ENCODE results near the gene PRRT1.

The PRRT1 gene

GRCh38 chr6:32175711-32176475, 24.2 kb upstream of the PRRT1 start, which contains the start of gene AGPAT1:
AGPAT1 (minus strand) TSS chr6:32176084; CDS start chr6:32171496, 4,588 bp downstream.
- Histone ChIP-seq H3K36me3 (ENCODE audit: low read depth) (peaks cover 7% of the 10 kb centered on the region), H3K27ac (ENCODE audit: poor library complexity, severe bottlenecking) (peak within 1 kb of the TSS; percentile 89), H3K4me1 (ENCODE audit: insufficient read depth, poor library complexity, severe bottlenecking) (peaks cover 4% of the 10 kb centered on the region), H3K27me3 (ENCODE audit: insufficient read depth, poor library complexity, severe bottlenecking) (no peaks in the 10 kb centered on the region), H3K9me3 (ENCODE audit: severe bottlenecking) (no peaks in the 10 kb centered on the region), H3K4me3 (ENCODE audit: severe bottlenecking) (peak within 1 kb of the TSS; percentile 45)
- ATAC-seq (ENCODE audit: low read depth) (peak; percentile 68), DNase-seq (ENCODE audit: low spot score) (peak; percentile 93)
- no peak for TF ChIP-seq CTCF (IDR thresholded peaks at IDR 0.05; ENCODE audit: poor library complexity, severe bottlenecking)

- no peaks in the 10 kb centered on the region for H3K27me3 ChIP-seq (ENCODE audit: insufficient read depth, poor library complexity, severe bottlenecking)
- ATAC-seq (ENCODE audit: low read depth), result no peak
- peaks cover 5% of the 10 kb centered on the region for H3K36me3 ChIP-seq (ENCODE audit: low read depth)
- H3K4me3 ChIP-seq (ENCODE audit: severe bottlenecking), result peak overlapping the region; percentile 45
- peaks cover 4% of the 10 kb centered on the region for H3K4me1 ChIP-seq (ENCODE audit: insufficient read depth, poor library complexity, severe bottlenecking)
- peak overlapping the region; percentile 89 for H3K27ac ChIP-seq (ENCODE audit: poor library complexity, severe bottlenecking)
- no peak for TF ChIP-seq CTCF (IDR thresholded peaks at IDR 0.05; ENCODE audit: poor library complexity, severe bottlenecking)
- DNase-seq (ENCODE audit: low spot score), result no peak
- no peaks in the 10 kb centered on the region for H3K9me3 ChIP-seq (ENCODE audit: severe bottlenecking)
Observed at GRCh38 chr6:32175322-32175710, 23.6 kb upstream of the PRRT1 start.

- Histone ChIP-seq H3K27me3 (ENCODE audit: insufficient read depth, poor library complexity, severe bottlenecking) (no peaks in the 10 kb centered on the region), H3K9me3 (ENCODE audit: severe bottlenecking) (no peaks in the 10 kb centered on the region), H3K27ac (ENCODE audit: poor library complexity, severe bottlenecking) (no peak overlapping the region), H3K4me1 (ENCODE audit: insufficient read depth, poor library complexity, severe bottlenecking) (peaks cover 4% of the 10 kb centered on the region), H3K36me3 (ENCODE audit: low read depth) (peaks cover 14% of the 10 kb centered on the region), H3K4me3 (ENCODE audit: severe bottlenecking) (no peak overlapping the region)
- ATAC-seq (ENCODE audit: low read depth) (no peak), DNase-seq (ENCODE audit: low spot score) (no peak)
- TF ChIP-seq CTCF (IDR thresholded peaks at IDR 0.05; ENCODE audit: poor library complexity, severe bottlenecking), result no peak
Observed at GRCh38 chr6:32174416-32174815, 22.7 kb upstream of the PRRT1 start.

GRCh38 chr6:32173051-32173727, 21.4 kb upstream of the PRRT1 start:
- H3K4me1 ChIP-seq (ENCODE audit: insufficient read depth, poor library complexity, severe bottlenecking), result peaks cover 4% of the 10 kb centered on the region
- H3K4me3 ChIP-seq (ENCODE audit: severe bottlenecking), result no peak overlapping the region
- no peak overlapping the region for H3K27ac ChIP-seq (ENCODE audit: poor library complexity, severe bottlenecking)
- ATAC-seq (ENCODE audit: low read depth) (no peak), DNase-seq (ENCODE audit: low spot score) (no peak)
- no peaks in the 10 kb centered on the region for H3K9me3 ChIP-seq (ENCODE audit: severe bottlenecking)
- no peaks in the 10 kb centered on the region for H3K27me3 ChIP-seq (ENCODE audit: insufficient read depth, poor library complexity, severe bottlenecking)
- H3K36me3 ChIP-seq (ENCODE audit: low read depth), result peaks cover 26% of the 10 kb centered on the region
- no peak for TF ChIP-seq CTCF (IDR thresholded peaks at IDR 0.05; ENCODE audit: poor library complexity, severe bottlenecking)
